Adipocyte (in vitro differentiated cells): ENCODE measurements around the gene ANGPTL2.

Experiments used
- DNase-seq: peaks from one replicate; pipeline ENCODE4 v3.0.0-alpha.2; 2015; ENCODE audit warnings: low read depth
- H3K27me3 ChIP-seq: replicated peaks from 2 replicates; pipeline ENCODE4 v1.7.0; 2013; ENCODE audit warnings: mild to moderate bottlenecking, low read length, moderate library complexity; ENCODE audit not compliant: control insufficient read depth, insufficient read depth
- H3K36me3 ChIP-seq: 2 replicates; pipeline ENCODE4 v1.7.0; 2013; ENCODE audit warnings: low read length, mild to moderate bottlenecking, moderate library complexity; ENCODE audit not compliant: control insufficient read depth, insufficient read depth, severe bottlenecking
- H3K4me1 ChIP-seq: 2 replicates; pipeline ENCODE4 v1.7.0; 2013; ENCODE audit warnings: mild to moderate bottlenecking, low read length, moderate library complexity; ENCODE audit not compliant: control insufficient read depth, insufficient read depth
- H3K4me3 ChIP-seq: 2 replicates; pipeline ENCODE4 v1.7.0; 2013; ENCODE audit warnings: mild to moderate bottlenecking, low read length, moderate library complexity
- H3K9ac ChIP-seq: 2 replicates; pipeline ENCODE4 v1.7.0; 2013; ENCODE audit warnings: mild to moderate bottlenecking, low read length, moderate library complexity
- H3K9me3 ChIP-seq: 2 replicates; pipeline ENCODE4 v1.7.0; 2013; ENCODE audit warnings: mild to moderate bottlenecking, low read length, moderate library complexity; ENCODE audit not compliant: control insufficient read depth

Gene ANGPTL2

GRCh38 chr9:127078988-127079387 lies 43.4 kb downstream of the ANGPTL2 start:
- H3K27me3 ChIP-seq = no peaks in the 10 kb centered on the region
- H3K9me3 ChIP-seq = peaks cover 6% of the 10 kb centered on the region
- H3K4me3 ChIP-seq = no peak overlapping the region
- no peak overlapping the region for H3K9ac ChIP-seq
- H3K4me1 ChIP-seq = peaks cover 21% of the 10 kb centered on the region
- H3K36me3 ChIP-seq = no peaks in the 10 kb centered on the region
- DNase-seq = no peak

DNA sequence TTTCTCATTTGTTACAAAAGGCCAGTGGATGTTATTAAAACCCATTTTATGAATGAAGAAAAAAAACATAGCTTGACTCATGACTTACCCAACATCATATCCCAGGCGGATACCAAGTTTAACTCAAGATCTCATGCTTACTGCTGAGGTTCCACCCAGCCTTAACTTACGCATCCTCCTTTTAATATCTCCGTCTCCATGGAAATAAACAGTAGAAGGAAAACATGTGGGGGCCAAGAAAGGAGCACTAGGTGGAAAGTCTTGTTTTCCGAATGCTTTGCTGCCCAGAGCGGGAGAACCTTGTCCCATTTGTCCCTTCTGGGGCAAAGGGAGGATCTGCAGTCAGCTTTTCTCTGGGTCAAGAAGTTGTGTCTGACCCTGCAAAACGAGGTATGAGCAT lies 44.1 kb downstream of the ANGPTL2 start:
- H3K27me3 ChIP-seq = no peaks in the 10 kb centered on the region
- no peak for DNase-seq

DNA sequence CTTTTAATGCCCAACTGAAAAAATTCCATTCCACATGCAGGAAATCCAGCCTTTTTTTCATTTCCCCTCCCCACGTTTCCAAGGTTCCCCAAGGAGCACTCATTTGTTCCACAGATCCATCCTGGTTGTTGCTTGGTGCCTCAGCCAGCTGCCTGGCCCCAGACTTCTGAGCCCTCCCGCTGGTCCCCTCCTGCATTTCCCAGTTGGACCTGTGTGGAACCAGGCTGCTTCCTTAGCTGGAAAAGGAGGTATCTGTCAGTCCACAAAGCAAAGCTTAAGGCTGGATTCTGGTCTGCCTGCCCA lies 44.8 kb downstream of the ANGPTL2 start:
- Histone ChIP-seq H3K36me3 (no peaks in the 10 kb centered on the region), H3K4me1 (peaks cover 16% of the 10 kb centered on the region), H3K9me3 (peaks cover 6% of the 10 kb centered on the region), H3K27me3 (no peaks in the 10 kb centered on the region), H3K4me3 (no peak overlapping the region), H3K9ac (no peak overlapping the region)
- DNase-seq = no peak

More for the DNA sequence above, 44.1 kb downstream of the ANGPTL2 start:
- Histone ChIP-seq H3K9ac (no peak overlapping the region), H3K9me3 (peaks cover 6% of the 10 kb centered on the region), H3K36me3 (no peaks in the 10 kb centered on the region), H3K4me1 (peaks cover 16% of the 10 kb centered on the region), H3K4me3 (no peak overlapping the region)

DNA sequence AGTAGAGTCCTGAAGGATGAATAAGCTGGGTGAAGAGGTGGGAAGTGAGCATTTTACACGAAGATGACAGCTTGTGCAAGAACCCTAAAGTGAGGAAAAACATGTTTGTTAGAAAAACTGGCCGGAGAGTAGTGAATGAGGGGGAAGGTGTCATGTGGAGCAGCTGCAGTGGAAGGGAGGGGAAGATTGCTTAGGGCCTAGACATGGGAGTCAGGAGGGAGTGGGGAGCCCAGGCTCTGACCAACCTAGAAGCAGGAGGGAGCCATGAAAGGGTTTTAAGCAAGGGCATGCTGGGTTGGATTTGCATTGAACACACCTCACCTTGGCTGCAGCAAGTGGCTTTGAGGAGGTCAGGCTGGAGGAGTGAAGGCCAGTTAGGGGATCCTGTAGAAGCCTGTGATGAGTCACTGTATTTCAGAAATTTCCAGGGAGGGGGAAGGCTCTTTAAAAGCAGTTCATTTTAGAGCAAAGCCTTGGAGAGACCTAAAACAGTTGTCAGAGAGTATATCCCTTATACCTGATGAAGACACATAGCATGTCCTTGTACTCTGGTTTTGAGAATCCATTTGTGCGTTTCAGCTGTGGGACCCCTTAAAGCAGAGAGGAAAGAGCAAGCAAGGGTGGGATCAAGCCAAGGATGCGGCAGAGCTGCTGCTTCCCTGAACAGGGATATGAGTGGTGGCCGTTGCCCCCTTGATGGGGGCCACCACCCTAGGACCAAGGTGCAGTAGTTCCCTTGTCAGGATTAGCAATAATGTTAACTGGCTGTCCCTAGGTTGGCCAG lies 45.4 kb downstream of the ANGPTL2 start:
- no peak overlapping the region for H3K9ac ChIP-seq

DNA sequence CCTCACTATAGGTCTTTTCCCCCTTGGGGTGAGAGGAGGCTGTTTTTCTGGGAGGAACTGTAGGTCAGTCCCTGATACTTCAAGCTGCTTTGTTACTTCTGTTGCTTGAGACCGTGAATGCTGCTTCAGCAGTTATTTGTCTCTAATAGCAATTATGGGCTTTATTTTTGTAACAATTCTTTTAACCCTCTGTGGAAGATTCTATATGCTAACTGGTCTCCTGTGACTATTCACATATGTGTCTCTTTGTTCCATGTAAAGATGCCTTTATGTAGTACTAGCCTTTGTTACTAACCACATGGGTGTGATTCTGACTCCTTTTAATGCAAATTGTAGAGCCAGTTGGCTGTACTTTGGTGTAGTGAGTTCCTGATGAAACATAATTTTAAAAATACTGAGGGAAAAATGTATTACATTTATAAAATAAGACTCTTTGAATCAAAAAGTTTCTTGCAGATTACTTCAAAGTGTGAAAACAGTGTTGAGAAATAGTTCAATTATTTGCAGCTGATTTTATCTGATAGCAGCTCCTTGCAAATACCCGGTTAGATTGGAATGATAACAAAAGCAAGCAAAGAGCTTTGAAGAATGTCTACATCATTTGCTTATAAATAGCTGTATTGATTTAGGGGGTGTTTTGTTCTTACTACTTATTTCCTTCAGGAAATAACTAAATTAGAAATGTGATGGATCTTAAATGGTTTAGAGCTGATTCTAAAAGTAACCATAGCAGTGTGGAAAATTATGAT lies 46.6 kb downstream of the ANGPTL2 start:
- Histone ChIP-seq H3K9ac (no peak overlapping the region), H3K27me3 (no peaks in the 10 kb centered on the region), H3K9me3 (peaks cover 10% of the 10 kb centered on the region), H3K4me3 (no peak overlapping the region), H3K4me1 (peaks cover 16% of the 10 kb centered on the region), H3K36me3 (no peaks in the 10 kb centered on the region)
- peak; percentile 31 for DNase-seq

More for the DNA sequence above, 45.4 kb downstream of the ANGPTL2 start:
- Histone ChIP-seq H3K9me3 (peaks cover 6% of the 10 kb centered on the region), H3K27me3 (no peaks in the 10 kb centered on the region), H3K4me3 (no peak overlapping the region), H3K4me1 (peaks cover 16% of the 10 kb centered on the region), H3K36me3 (no peaks in the 10 kb centered on the region)
- no peak for DNase-seq

DNA sequence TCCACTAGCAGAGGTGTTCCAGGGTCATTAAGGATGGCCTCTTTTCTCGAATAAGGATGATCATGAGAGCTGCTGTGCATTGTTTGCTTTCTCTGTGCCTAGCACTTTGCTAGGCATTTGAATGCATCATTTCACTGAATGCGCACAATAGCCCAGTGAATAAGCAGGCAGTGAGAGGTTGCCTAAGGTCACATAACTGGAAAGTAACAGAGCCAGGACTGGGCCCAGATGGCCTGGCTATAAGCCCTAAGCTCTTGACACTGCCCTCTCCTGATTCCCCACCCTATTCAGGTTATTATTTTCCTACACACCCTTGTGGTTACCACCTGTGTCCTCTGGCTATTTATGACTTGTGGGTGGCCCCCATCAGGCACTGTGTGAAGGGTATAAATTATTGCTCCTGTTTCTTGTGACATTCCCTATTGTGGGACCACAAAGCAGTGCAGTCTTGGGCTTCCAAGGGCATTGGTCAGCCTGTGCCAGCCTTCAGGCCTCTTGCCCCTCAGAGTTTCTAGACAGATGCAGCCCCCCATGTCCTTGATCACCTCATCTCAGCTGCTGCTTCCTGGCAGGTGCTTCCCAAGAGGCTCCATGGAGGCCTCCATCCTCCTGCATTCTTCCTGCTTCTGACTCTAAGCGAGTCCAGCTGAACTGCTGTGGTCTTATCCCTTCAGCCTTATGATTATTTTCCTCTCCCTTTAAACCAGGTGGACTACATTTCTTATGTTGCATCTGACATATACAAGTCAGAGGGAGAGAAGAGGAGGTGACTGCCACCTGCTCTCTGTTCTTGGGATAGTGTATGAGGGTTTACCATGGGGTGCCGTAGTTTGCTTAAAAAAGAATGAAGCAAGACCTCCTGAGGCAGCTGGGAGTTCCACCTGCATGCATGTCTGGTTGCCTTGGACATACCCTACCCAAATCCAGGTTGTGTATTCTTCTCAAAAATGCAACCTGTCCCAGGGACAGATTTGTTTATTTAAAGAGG lies 47.6 kb downstream of the ANGPTL2 start:
- Histone ChIP-seq H3K36me3 (no peaks in the 10 kb centered on the region), H3K9me3 (peaks cover 10% of the 10 kb centered on the region), H3K4me3 (no peak overlapping the region), H3K9ac (no peak overlapping the region), H3K4me1 (peaks cover 16% of the 10 kb centered on the region), H3K27me3 (no peaks in the 10 kb centered on the region)
- no peak for DNase-seq

DNA sequence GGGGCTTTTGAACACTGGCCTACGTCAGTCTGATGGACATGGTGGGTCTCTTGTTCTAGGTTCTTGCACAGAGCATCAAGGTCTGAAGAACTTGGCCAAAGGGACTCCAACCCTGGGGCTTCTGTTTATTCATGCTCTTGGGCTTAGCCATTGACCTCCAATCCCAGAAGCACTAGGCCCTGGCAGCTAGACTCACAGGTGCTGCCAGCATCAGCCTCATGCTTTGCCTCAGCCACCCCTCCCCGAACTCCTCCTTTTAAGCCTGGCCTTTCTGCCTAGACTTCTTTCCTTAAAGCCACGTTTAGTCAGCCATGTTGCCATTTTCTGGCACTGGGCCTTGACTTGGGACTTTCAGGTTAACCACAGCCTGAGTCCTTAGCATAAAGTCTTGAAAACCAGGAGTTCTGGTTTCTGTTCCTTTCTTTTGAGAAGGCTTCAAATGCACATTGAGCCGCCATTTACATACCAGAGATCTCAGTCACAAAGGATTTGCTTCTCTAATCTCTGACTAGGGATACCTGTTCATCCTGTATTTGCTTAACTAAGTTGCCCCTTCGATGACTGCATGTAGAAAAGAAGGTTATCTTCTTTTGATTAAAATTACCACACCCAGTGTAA lies 54.7 kb downstream of the ANGPTL2 start:
- peaks cover 20% of the 10 kb centered on the region for H3K4me1 ChIP-seq
- H3K27me3 ChIP-seq = no peaks in the 10 kb centered on the region
- H3K9me3 ChIP-seq = peaks cover 4% of the 10 kb centered on the region
- H3K9ac ChIP-seq = no peak overlapping the region
- H3K4me3 ChIP-seq = no peak overlapping the region
- DNase-seq = no peak
- H3K36me3 ChIP-seq = no peaks in the 10 kb centered on the region

DNA sequence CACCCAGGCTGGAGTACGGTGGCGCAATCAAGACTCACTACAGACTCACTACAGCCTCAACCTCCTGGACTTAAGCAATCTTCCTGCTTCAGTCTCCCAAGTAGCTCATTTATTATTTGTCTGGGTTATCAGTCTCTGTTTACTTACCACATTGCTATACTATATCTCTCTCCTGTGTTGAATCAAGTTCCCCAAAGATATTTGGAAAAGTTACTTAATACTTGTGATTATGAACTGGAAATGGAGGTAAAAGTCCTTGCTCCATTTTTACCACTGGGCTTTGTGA lies 55.6 kb downstream of the ANGPTL2 start:
- Histone ChIP-seq H3K4me1 (peaks cover 20% of the 10 kb centered on the region), H3K27me3 (no peaks in the 10 kb centered on the region), H3K36me3 (no peaks in the 10 kb centered on the region), H3K4me3 (no peak overlapping the region), H3K9me3 (peaks cover 4% of the 10 kb centered on the region), H3K9ac (no peak overlapping the region)
- DNase-seq = peak; percentile 34

GRCh38 chr9:127066060-127066850 lies 56.2 kb downstream of the ANGPTL2 start:
- H3K4me1 ChIP-seq = peaks cover 20% of the 10 kb centered on the region
- no peak overlapping the region for H3K4me3 ChIP-seq
- no peak overlapping the region for H3K9ac ChIP-seq
- no peaks in the 10 kb centered on the region for H3K36me3 ChIP-seq
- H3K27me3 ChIP-seq = no peaks in the 10 kb centered on the region
- H3K9me3 ChIP-seq = peaks cover 1% of the 10 kb centered on the region
- no peak for DNase-seq

DNA sequence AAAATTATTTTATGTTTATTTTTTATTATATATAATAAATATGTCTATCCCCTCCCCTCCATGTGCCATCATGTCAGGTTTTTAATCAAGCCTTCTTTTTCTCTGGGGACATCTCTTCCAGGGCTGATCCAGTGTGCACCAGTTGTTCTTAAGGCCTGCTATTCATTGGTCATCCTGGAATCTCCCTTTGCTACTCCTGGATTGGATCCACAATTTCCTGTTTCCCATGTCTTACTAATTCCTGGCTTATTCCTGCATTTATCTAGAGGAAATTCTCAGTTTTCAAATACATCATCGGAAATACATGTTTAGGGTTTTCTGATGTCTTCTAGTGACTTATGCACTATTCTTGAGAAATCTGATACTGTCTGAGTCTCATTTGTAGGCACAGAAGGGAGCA lies 56.8 kb downstream of the ANGPTL2 start:
- no peaks in the 10 kb centered on the region for H3K27me3 ChIP-seq
- no peak for DNase-seq
- H3K4me1 ChIP-seq = peaks cover 20% of the 10 kb centered on the region
- H3K36me3 ChIP-seq = no peaks in the 10 kb centered on the region
- no peak overlapping the region for H3K4me3 ChIP-seq
- no peaks in the 10 kb centered on the region for H3K9me3 ChIP-seq
- H3K9ac ChIP-seq = no peak overlapping the region
